ENCODE results near the gene PIAS1. TPM values are rescaled to one million over a fixed set of nuclear protein-coding genes. Genes with fewer than 3 reads are reported as not detected.

PIAS1 gene
- total and polyA plus RNA-seq, 2 donors (not counting 3 experiments of a cell fraction or from before 2014, with no cell fraction given) = 23.7 to 24.2 TPM

DNA sequence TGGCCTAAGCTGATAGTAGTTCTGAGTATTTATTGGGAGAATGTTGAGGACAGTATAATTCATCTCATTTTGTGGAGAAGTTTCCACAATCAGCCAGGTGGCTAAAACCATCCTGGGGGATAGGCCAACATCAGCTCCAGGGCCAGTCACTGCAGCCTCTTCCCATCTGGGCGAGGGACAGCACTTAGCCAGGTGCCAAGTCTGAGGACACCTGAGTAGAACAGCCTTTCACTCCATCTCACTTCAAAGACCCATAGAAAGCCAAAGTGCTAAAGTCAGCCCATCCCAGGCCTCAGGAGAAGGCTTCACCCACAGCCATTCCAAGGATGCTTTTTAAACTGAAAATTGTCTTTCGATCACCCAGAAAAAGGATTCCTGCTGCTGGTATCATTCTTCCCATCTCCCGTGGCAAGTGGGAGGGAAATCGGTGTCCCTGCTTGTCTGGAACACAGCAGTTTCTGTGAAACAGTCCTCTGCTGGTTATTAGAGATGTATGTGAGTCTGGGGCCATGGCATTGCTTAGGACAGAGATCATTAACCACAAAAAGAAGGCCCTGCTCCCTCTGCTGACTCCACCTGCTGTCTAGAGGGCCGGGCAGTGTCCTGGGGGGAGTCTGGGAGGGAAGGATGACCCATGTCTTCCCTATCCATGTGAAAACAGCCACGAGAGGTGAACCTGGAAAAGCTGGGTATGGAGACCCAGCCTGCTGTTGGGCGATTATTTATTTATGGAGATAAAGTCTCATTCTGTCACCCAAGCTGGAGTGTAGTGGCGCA lies 141.4 kb downstream of the PIAS1 start:
- H4K20me1 ChIP-seq (replicated peaks; ENCODE audit: control insufficient read depth, extremely low read depth, insufficient read depth, low read length) = no peaks in the 10 kb centered on the region
- H2AFZ ChIP-seq (ENCODE audit: low read depth, low read length) = no peak overlapping the region
- peaks cover 10 to 11% of the 10 kb centered on the region in 2 experiments for H3K36me3 ChIP-seq (ENCODE audit: control insufficient read depth in 2 of 2, extremely low read depth in 1 of 2, insufficient read depth in 2 of 2, low read length in 2 of 2)
- dilution Hi-C loops (cut with MboI; ENCODE audit: extremely low pct_ligation_motif_present, low sequenced_read_pairs) = no loop called here
- TF ChIP-seq POLR2A (IDR thresholded peaks at IDR 0.05; ENCODE audit: low read depth, low read length) (no peak), EZH2 (IDR thresholded peaks at IDR 0.05; ENCODE audit: borderline replicate concordance, low read depth, low read length, severe bottlenecking) (no peak), GATA2 (IDR thresholded peaks at IDR 0.05; ENCODE audit: insufficient read depth, insufficient read length, low read depth, low read length) (no peak)
- TF ChIP-seq, protein P1, sequence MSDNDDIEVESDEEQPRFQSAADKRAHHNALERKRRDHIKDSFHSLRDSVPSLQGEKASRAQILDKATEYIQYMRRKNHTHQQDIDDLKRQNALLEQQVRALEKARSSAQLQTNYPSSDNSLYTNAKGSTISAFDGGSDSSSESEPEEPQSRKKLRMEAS (IDR thresholded peaks at IDR 0.05; ENCODE audit: insufficient read depth, insufficient read length) = no peak
- TF ChIP-seq, protein P2, sequence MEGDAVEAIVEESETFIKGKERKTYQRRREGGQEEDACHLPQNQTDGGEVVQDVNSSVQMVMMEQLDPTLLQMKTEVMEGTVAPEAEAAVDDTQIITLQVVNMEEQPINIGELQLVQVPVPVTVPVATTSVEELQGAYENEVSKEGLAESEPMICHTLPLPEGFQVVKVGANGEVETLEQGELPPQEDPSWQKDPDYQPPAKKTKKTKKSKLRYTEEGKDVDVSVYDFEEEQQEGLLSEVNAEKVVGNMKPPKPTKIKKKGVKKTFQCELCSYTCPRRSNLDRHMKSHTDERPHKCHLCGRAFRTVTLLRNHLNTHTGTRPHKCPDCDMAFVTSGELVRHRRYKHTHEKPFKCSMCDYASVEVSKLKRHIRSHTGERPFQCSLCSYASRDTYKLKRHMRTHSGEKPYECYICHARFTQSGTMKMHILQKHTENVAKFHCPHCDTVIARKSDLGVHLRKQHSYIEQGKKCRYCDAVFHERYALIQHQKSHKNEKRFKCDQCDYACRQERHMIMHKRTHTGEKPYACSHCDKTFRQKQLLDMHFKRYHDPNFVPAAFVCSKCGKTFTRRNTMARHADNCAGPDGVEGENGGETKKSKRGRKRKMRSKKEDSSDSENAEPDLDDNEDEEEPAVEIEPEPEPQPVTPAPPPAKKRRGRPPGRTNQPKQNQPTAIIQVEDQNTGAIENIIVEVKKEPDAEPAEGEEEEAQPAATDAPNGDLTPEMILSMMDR (IDR thresholded peaks at IDR 0.05; ENCODE audit: extremely low read depth in 1 of 2, insufficient read depth in 1 of 2, low read depth in 1 of 2, low read length in 2 of 2) = no peak
- DNase-seq (ENCODE audit: low read depth, low spot score) (no peak), FAIRE-seq (no peak)
- no peak overlapping the region for H3K4me2 ChIP-seq (ENCODE audit: insufficient read depth, low read length)
- no peaks in the 10 kb centered on the region for H3K4me1 ChIP-seq (ENCODE audit: control insufficient read depth, extremely low read depth, insufficient read depth, low read length)
- H3K9ac ChIP-seq (replicated peaks; ENCODE audit: extremely low read depth, insufficient read depth, low read length) = no peak overlapping the region
- H3K79me2 ChIP-seq (ENCODE audit: control insufficient read depth, insufficient read depth, low read length) = no peaks in the 10 kb centered on the region
- no TSS peak for BruUV-seq (replicated peaks)
- intact Hi-C loops (cut with micrococcal nuclease) = no loop called here
- ChIA-PET CTCF (interaction anchor here (0.7 to 1.9 kb wide), 15 partner anchors 9 to 334 kb away, joined by 3 to 10 read pairs (median 4); partner anchors contain the start of gene CALML4), POLR2A (interaction anchor here (0.7 kb wide), 2 partner anchors 27 to 149 kb away, joined by 6 to 7 read pairs; no protein-coding TSS in a partner anchor)
- no peak overlapping the region for H3K4me3 ChIP-seq (replicated peaks in 1 of 3; ENCODE audit: insufficient read depth in 1 of 3, low read depth in 1 of 3, low read length in 3 of 3)
- H3K9me3 ChIP-seq (replicated peaks; ENCODE audit: control insufficient read depth, insufficient read depth, low read length) = no peaks in the 10 kb centered on the region
- no peaks in the 10 kb centered on the region for H3K9me1 ChIP-seq (replicated peaks; ENCODE audit: control insufficient read depth, extremely low read depth, insufficient read depth, low read length)
- no peak overlapping the region for H3K27ac ChIP-seq (ENCODE audit: insufficient read depth, low read depth, low read length)
- H3K27me3 ChIP-seq (ENCODE audit: control insufficient read depth in 2 of 2, insufficient read depth in 2 of 2, low read length in 2 of 2) = no peaks in the 10 kb centered on the region

Measured in endothelial cell of umbilical vein (primary cell).